Measurements from ENCODE around the gene FYB2.

Gene FYB2

GRCh38 chr1:56819387-56819899 is at the start of gene FYB2:
FYB2 (minus strand) TSS chr1:56819404; CDS start chr1:56819290, 114 bp downstream.
- no peak for DNase-seq

- DNase-seq: no peak
These were observed 49.6 kb upstream of the FYB2 start for GRCh38 chr1:56868761-56869160.

GRCh38 chr1:56867491-56867890 is 48.3 kb upstream of the FYB2 start:
- DNase-seq: no peak

- DNase-seq: no peak
These were observed 47.5 kb upstream of the FYB2 start for GRCh38 chr1:56866656-56867055.

- DNase-seq: no peak
These were observed 45.2 kb upstream of the FYB2 start for GRCh38 chr1:56864430-56864829.

GRCh38 chr1:56863265-56863992 is 44.2 kb upstream of the FYB2 start:
- DNase-seq: no peak

- no peak for DNase-seq
These were observed 40.1 kb upstream of the FYB2 start for GRCh38 chr1:56859287-56859686.

- DNase-seq: no peak
These were observed 37.0 kb upstream of the FYB2 start for GRCh38 chr1:56856186-56856585.

- DNase-seq: no peak
These were observed 36.0 kb upstream of the FYB2 start for GRCh38 chr1:56855190-56855589.

- no peak for DNase-seq
These were observed 35.4 kb upstream of the FYB2 start, which contains the start of gene C8A for GRCh38 chr1:56854521-56855099. C8A (plus strand) TSS chr1:56854797; CDS start chr1:56854902, 105 bp downstream.

GRCh38 chr1:56852476-56852875 is 33.3 kb upstream of the FYB2 start:
- no peak for DNase-seq

GRCh38 chr1:56850922-56851321 is 31.7 kb upstream of the FYB2 start:
- no peak for DNase-seq

- no peak for DNase-seq
These were observed 31.2 kb upstream of the FYB2 start for GRCh38 chr1:56850411-56850810.

- no peak for DNase-seq
These were observed 30.5 kb upstream of the FYB2 start for GRCh38 chr1:56849750-56850149.

GRCh38 chr1:56845343-56845742 is 26.1 kb upstream of the FYB2 start:
- DNase-seq: no peak

- no peak for DNase-seq
These were observed 25.4 kb upstream of the FYB2 start for GRCh38 chr1:56844545-56845136.

- no peak for DNase-seq
These were observed 24.3 kb upstream of the FYB2 start for GRCh38 chr1:56843544-56843943.

- DNase-seq: no peak
These were observed 19.6 kb upstream of the FYB2 start for GRCh38 chr1:56838759-56839158.

- no peak for DNase-seq
These were observed 18.2 kb upstream of the FYB2 start for GRCh38 chr1:56837244-56837939.

- DNase-seq: no peak
These were observed 17.2 kb upstream of the FYB2 start for GRCh38 chr1:56836359-56836758.

GRCh38 chr1:56835657-56836056 is 16.5 kb upstream of the FYB2 start:
- no peak for DNase-seq

- DNase-seq: no peak
These were observed 15.1 kb upstream of the FYB2 start for GRCh38 chr1:56834137-56834900.

GRCh38 chr1:56833088-56833487 is 13.9 kb upstream of the FYB2 start:
- DNase-seq: no peak

Data from NCI-H2171 treated with DMSO at 0.1 percent for 48 hours (cell line).